ENCODE results near the gene S1PR4.
"Not testable (repeated sequence)": the region's sequence is repeated elsewhere in the genome, so short reads cannot be mapped to it uniquely, and the experiment has no call there.

S1PR4 gene

GRCh38 chr19:3179739-3180293 is 1.2 kb downstream of the S1PR4 start:
- no peak for DNase-seq (ENCODE audit: low spot score)

- DNase-seq (ENCODE audit: low spot score) = no peak
Measured at GRCh38 chr19:3183721-3184641, 5.4 kb downstream of the S1PR4 start.

GRCh38 chr19:3184847-3185460 is 6.4 kb downstream of the S1PR4 start:
- DNase-seq (ENCODE audit: low spot score) = peak; percentile 82

- DNase-seq (ENCODE audit: low spot score) = peak; percentile 90
Measured at GRCh38 chr19:3185461-3186159, 7.0 kb downstream of the S1PR4 start, which contains the start of gene NCLN. TSS of gene NCLN (plus strand) at chr19:3185930. CDS start at chr19:3186031, 101 bp downstream.

GRCh38 chr19:3186160-3186688 is 7.7 kb downstream of the S1PR4 start:
- DNase-seq (ENCODE audit: low spot score) = no peak

GRCh38 chr19:3186891-3187661 is 8.5 kb downstream of the S1PR4 start:
- no peak for DNase-seq (ENCODE audit: low spot score)

- no peak for DNase-seq (ENCODE audit: low spot score)
Measured at GRCh38 chr19:3187662-3188511, 9.3 kb downstream of the S1PR4 start.

GRCh38 chr19:3188627-3189596 is 10.3 kb downstream of the S1PR4 start:
- DNase-seq (ENCODE audit: low spot score) = no peak

GRCh38 chr19:3189702-3190469 is 11.3 kb downstream of the S1PR4 start:
- DNase-seq (ENCODE audit: low spot score) = no peak

GRCh38 chr19:3190470-3190770 is 11.9 kb downstream of the S1PR4 start:
- DNase-seq (ENCODE audit: low spot score) = no peak

- DNase-seq (ENCODE audit: low spot score) = no peak
Measured at GRCh38 chr19:3190921-3191805, 12.6 kb downstream of the S1PR4 start.

- DNase-seq (ENCODE audit: low spot score) = not testable (repeated sequence)
Measured at GRCh38 chr19:3191806-3192104, 13.2 kb downstream of the S1PR4 start.

- DNase-seq (ENCODE audit: low spot score) = no peak
Measured at GRCh38 chr19:3192228-3192635, 13.7 kb downstream of the S1PR4 start.

GRCh38 chr19:3192684-3193083 is 14.1 kb downstream of the S1PR4 start:
- DNase-seq (ENCODE audit: low spot score) = no peak

GRCh38 chr19:3193256-3194105 is 14.9 kb downstream of the S1PR4 start:
- no peak for DNase-seq (ENCODE audit: low spot score)

Data from HuH-7.5 (cell line).